B cell (primary cell): ENCODE results near the gene ATP1B4. TPM values are rescaled to one million over a fixed set of nuclear protein-coding genes. Genes with fewer than 3 reads are reported as not detected.

Experiments
- ATAC-seq: fragments of 200-7000 bp; cut with Tn5 transposase; one replicate; pipeline ENCODE4 v1.10.0; 2021; ENCODE audit warnings: low read depth, mild to moderate bottlenecking, moderate number of reproducible peaks, moderate library complexity
- CTCF ChIA-PET: fragments of 350-600 bp; sonication (Branson Sonifier 250); formaldehyde crosslinking; loops from one replicate; lab custom pipeline; 2021; ENCODE audit warnings: antibody characterized with exemption, inconsistent platforms; lab: Charles Lee
- POLR2A ChIA-PET: fragments of 350-600 bp; sonication (Branson Sonifier 250); formaldehyde crosslinking; loops from one replicate; lab custom pipeline; 2021; ENCODE audit warnings: antibody characterized with exemption; lab: Charles Lee
- DNase-seq: peaks from one replicate; pipeline ENCODE4 v3.0.0; 2013
- H2AFZ ChIP-seq: 2 replicates; pipeline ENCODE4 v1.6.1; 2012; ENCODE audit warnings: mild to moderate bottlenecking, low read depth, low read length; ENCODE audit not compliant: insufficient read depth, poor library complexity, severe bottlenecking
- H3K27ac ChIP-seq, 2 donors: 1 replicate in 1 of 2; 2 replicates in 1 of 2; pipeline ENCODE4 v1.5.1; 2012 to 2013; ENCODE audit warnings: low read length in 2 of 2, mild to moderate bottlenecking in 2 of 2, moderate library complexity in 1 of 2
- H3K27me3 ChIP-seq, 4 experiments: fragments of 200-600 bp in 1 of 4; sonication (generic) in 1 of 4; replicated peaks in 1 of 4; 1 replicate in 2 of 4; 2 replicates in 2 of 4; pipeline versions ENCODE4 v1.6.1 to v1.7.0; 2013 to 2016; ENCODE audit warnings: low read length in 3 of 4, mild to moderate bottlenecking in 2 of 4, mixed read lengths in 1 of 4, moderate library complexity in 1 of 4; ENCODE audit not compliant: insufficient read depth in 4 of 4, control insufficient read depth in 3 of 4; ENCODE audit errors: control extremely low read depth in 1 of 4
- H3K36me3 ChIP-seq, 2 experiments: replicated peaks in 1 of 2; 1 replicate in 1 of 2; 2 replicates in 1 of 2; pipeline versions ENCODE4 v1.6.1 to v1.7.1; 2013; ENCODE audit warnings: low read length in 1 of 2; ENCODE audit not compliant: insufficient read depth in 2 of 2, control insufficient read depth in 1 of 2; ENCODE audit errors: control extremely low read depth in 1 of 2, extremely low read depth in 1 of 2
- H3K4me1 ChIP-seq, 2 donors: fragments of 200-600 bp in 1 of 2; sonication (generic) in 1 of 2; 1 replicate in 1 of 2; 2 replicates in 1 of 2; pipeline versions ENCODE4 v1.5.1 to v1.6.1; 2013 to 2017; ENCODE audit warnings: low read length in 2 of 2; ENCODE audit not compliant: control insufficient read depth in 2 of 2, insufficient read depth in 2 of 2
- H3K4me2 ChIP-seq: replicated peaks from 2 replicates; pipeline ENCODE3; 2012; ENCODE audit warnings: mild to moderate bottlenecking, low read depth, low read length; ENCODE audit not compliant: poor library complexity, severe bottlenecking
- H3K4me3 ChIP-seq, 5 experiments: fragments of 200-600 bp in 1 of 5; sonication (generic) in 1 of 5; 1 replicate in 3 of 5; 2 replicates in 2 of 5; pipeline versions ENCODE4 v1.5.1 to v1.7.0; 2011 to 2016; ENCODE audit warnings: low read length in 4 of 5, mild to moderate bottlenecking in 4 of 5, low read depth in 2 of 5, control low read depth in 1 of 5, moderate library complexity in 1 of 5; ENCODE audit not compliant: insufficient read depth in 1 of 5; ENCODE audit errors: control extremely low read depth in 1 of 5, extremely low read depth in 1 of 5
- H3K79me2 ChIP-seq: fragments of 200-600 bp; sonication (generic); one replicate; pipeline ENCODE4 v1.6.0; 2016; ENCODE audit warnings: low read length; ENCODE audit not compliant: control insufficient read depth, insufficient read depth
- H3K9ac ChIP-seq: fragments of 200-600 bp; sonication (generic); 2 replicates; pipeline ENCODE4 v1.6.1; 2017; ENCODE audit warnings: mild to moderate bottlenecking, low read length, moderate library complexity
- H3K9me3 ChIP-seq, 3 donors: one replicate each; pipeline versions ENCODE4 v1.6.1 to v1.7.1; 2013; ENCODE audit warnings: low read length in 2 of 3; ENCODE audit not compliant: control insufficient read depth in 2 of 3, insufficient read depth in 1 of 3; ENCODE audit errors: control extremely low read depth in 1 of 3
- H4K20me1 ChIP-seq: 2 replicates; pipeline ENCODE4 v1.6.0; 2012; ENCODE audit warnings: mild to moderate bottlenecking, low read length; ENCODE audit not compliant: insufficient read depth, control insufficient read depth, poor library complexity, severe bottlenecking
- H3K27ac Mint-ChIP-seq: one replicate; pipeline ENCODE4 v1.8.0; 2021; ENCODE audit warnings: mixed read lengths
- H3K27me3 Mint-ChIP-seq: one replicate; pipeline ENCODE4 v1.8.0; 2021; ENCODE audit warnings: mixed read lengths
- H3K4me1 Mint-ChIP-seq: one replicate; pipeline ENCODE4 v1.8.0; 2021; ENCODE audit warnings: mixed read lengths
- H3K4me3 Mint-ChIP-seq: one replicate; pipeline ENCODE4 v1.8.0; 2021; ENCODE audit warnings: mixed read lengths
- H3K9me3 Mint-ChIP-seq: one replicate; pipeline ENCODE4 v1.8.0; 2022; ENCODE audit warnings: mixed read lengths; ENCODE audit not compliant: insufficient read depth
- EZH2 ChIP-seq: IDR thresholded peaks from 2 replicates; pipeline ENCODE4 v1.6.1; 2012; ENCODE audit warnings: borderline replicate concordance, low read depth, mild to moderate bottlenecking, moderate library complexity, low read length; ENCODE audit not compliant: insufficient read depth, poor library complexity, severe bottlenecking
- WGBS: methylation state at CpG from one replicate; pipeline ENCODE4 v1.1.5; 2013; ENCODE audit warnings: missing lambda C conversion rate; ENCODE audit not compliant: insufficient coverage; 5-methylcytosine and 5-hydroxymethylcytosine counted together
- intact Hi-C: fragments of 100-400 bp; cut with micrococcal nuclease; formaldehyde crosslinking; loops from one replicate; pipeline ENCODE4 v1.10.0; 2022
- polyA plus RNA-seq: library from polyadenylated mRNA; depleted of rRNA; stranded (reverse); fragments of >200 nt; gene quantifications from 2 replicates; pipeline ENCODE4 v1.2.3, GENCODE V29; 2012
- total RNA-seq, 2 donors: library from RNA; stranded (reverse); fragments of 120-200 nt in 1 of 2; gene quantifications; 1 replicate in 1 of 2; 2 replicates in 1 of 2; pipeline versions ENCODE4 v1.2.3 to v1.2.4, GENCODE V29; 2013 to 2022
- TF ChIP-seq, protein P1 (sequence below): fragments of 200-600 bp; IDR thresholded peaks from one replicate; pipeline ENCODE4 v1.8.0; 2022; ENCODE audit warnings: antibody characterized with exemption, mild to moderate bottlenecking

The ATP1B4 gene
- total and polyA plus RNA-seq, 2 donors (not counting 1 experiment from before 2014, with no cell fraction given): not detected

DNA sequence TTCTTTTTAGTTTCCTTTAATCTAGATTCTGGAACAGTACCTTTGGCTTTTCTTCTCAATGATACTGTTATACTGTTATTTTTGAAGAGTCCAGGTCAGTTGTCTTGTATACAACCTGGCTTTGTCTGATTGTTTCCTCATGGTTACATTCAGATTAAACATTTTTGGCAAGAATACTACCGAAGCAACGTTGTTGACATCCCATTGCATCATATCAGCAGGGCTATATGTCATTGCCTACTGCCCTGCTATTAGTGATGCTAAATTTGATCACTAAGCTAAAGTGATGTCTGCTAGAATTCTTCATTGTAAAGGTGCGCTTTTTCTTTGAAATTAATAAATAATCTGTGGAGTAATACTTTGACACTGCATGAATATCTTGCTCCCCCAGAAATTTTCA, 5.8 kb upstream of the ATP1B4 start:
- DNase-seq: no peak
- no CpG with 5 or more reads among the region's 3 CpGs for WGBS
- Histone ChIP-seq H3K27ac (no peak overlapping the region), H3K27me3 (no peaks in the 10 kb centered on the region), H2AFZ (no peak overlapping the region), H4K20me1 (no peaks in the 10 kb centered on the region), H3K9me3 (no peaks in the 10 kb centered on the region), H3K4me3 (no peak overlapping the region), H3K36me3 (no peaks in the 10 kb centered on the region), H3K4me2 (no peak overlapping the region), H3K9ac (no peak overlapping the region), H3K79me2 (no peaks in the 10 kb centered on the region), H3K4me1 (no peaks in the 10 kb centered on the region)
- H3K27me3 Mint-ChIP-seq: no peaks in the 10 kb centered on the region
- H3K4me1 Mint-ChIP-seq: no peaks in the 10 kb centered on the region
- ChIA-PET CTCF (no interaction called here), POLR2A (no interaction called here)
- no peak for TF ChIP-seq EZH2
- TF ChIP-seq, protein P1, sequence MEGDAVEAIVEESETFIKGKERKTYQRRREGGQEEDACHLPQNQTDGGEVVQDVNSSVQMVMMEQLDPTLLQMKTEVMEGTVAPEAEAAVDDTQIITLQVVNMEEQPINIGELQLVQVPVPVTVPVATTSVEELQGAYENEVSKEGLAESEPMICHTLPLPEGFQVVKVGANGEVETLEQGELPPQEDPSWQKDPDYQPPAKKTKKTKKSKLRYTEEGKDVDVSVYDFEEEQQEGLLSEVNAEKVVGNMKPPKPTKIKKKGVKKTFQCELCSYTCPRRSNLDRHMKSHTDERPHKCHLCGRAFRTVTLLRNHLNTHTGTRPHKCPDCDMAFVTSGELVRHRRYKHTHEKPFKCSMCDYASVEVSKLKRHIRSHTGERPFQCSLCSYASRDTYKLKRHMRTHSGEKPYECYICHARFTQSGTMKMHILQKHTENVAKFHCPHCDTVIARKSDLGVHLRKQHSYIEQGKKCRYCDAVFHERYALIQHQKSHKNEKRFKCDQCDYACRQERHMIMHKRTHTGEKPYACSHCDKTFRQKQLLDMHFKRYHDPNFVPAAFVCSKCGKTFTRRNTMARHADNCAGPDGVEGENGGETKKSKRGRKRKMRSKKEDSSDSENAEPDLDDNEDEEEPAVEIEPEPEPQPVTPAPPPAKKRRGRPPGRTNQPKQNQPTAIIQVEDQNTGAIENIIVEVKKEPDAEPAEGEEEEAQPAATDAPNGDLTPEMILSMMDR: no peak
- H3K9me3 Mint-ChIP-seq: no peaks in the 10 kb centered on the region
- H3K27ac Mint-ChIP-seq: no peak overlapping the region
- no peak overlapping the region for H3K4me3 Mint-ChIP-seq
- intact Hi-C loops: no loop called here
- ATAC-seq: no peak

DNA sequence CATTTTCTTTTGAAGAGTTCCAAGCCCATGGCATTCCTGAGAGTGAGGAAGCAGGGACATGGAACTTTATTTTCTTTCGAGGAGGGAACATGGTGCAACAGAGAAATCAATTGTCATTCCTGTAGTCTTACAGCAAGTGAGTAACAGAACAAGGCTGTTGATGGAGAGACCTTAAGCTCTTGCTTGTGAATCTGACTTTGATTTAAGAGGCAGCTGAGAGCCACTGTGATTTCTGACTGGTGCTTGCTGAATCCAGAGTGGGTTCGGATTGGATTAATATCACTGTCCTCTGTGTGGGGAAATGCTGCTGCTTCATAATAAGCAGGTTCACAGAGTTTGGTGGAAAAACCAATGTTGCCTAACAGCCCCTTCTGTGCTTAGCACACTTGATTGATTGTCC, 4.7 kb upstream of the ATP1B4 start:
- Mint-ChIP-seq H3K27me3 (no peaks in the 10 kb centered on the region), H3K27ac (no peak overlapping the region)

More for the DNA sequence above, 4.7 kb upstream of the ATP1B4 start:
- ATAC-seq (no peak), DNase-seq (no peak)
- Histone ChIP-seq H3K4me2 (no peak overlapping the region), H3K9me3 (no peaks in the 10 kb centered on the region), H3K4me3 (no peak overlapping the region), H4K20me1 (no peaks in the 10 kb centered on the region), H3K79me2 (no peaks in the 10 kb centered on the region), H3K4me1 (no peaks in the 10 kb centered on the region), H3K27me3 (peaks cover 0 to 3% (median 0%) of the 10 kb centered on the region in 4 experiments), H3K9ac (no peak overlapping the region), H3K27ac (no peak overlapping the region), H2AFZ (no peak overlapping the region), H3K36me3 (no peaks in the 10 kb centered on the region)
- POLR2A ChIA-PET: no interaction called here
- no peaks in the 10 kb centered on the region for H3K4me1 Mint-ChIP-seq
- 100% methylated on average over 1 of the region's 2 CpGs for WGBS
- CTCF ChIA-PET: no interaction called here
- no peak overlapping the region for H3K4me3 Mint-ChIP-seq
- H3K9me3 Mint-ChIP-seq: no peaks in the 10 kb centered on the region
- no peak for TF ChIP-seq EZH2
- TF ChIP-seq, protein P1: no peak
- intact Hi-C loops: no loop called here
